Activated T-cell treated with anti-CD3 and anti-CD28 coated beads, Interleukin-2, amount 50 U/mL, for 1 hour (primary cell): ENCODE data around the gene SEC16B.

Source experiments
- DNase-seq: peaks from one replicate; pipeline ENCODE4 v3.0.0-alpha.2; 2020

Gene SEC16B

GRCh38 chr1:177902266-177902665, 67.6 kb downstream of the SEC16B start:
- no peak for DNase-seq

GRCh38 chr1:177897998-177898654, 71.7 kb downstream of the SEC16B start:
- DNase-seq: no peak

GRCh38 chr1:177897281-177897997, 72.4 kb downstream of the SEC16B start:
- no peak for DNase-seq
